SKM-1 (cell line): ENCODE data around the gene SMC4.
"Not testable (repeated sequence)": the region's sequence is repeated elsewhere in the genome, so short reads cannot be mapped to it uniquely, and the experiment has no call there.

Experiments
- DNase-seq: peaks from one replicate; lab custom pipeline; 2025; ENCODE audit not compliant: unreplicated experiment; lab: John Stamatoyannopoulos, UW

The SMC4 gene

DNA sequence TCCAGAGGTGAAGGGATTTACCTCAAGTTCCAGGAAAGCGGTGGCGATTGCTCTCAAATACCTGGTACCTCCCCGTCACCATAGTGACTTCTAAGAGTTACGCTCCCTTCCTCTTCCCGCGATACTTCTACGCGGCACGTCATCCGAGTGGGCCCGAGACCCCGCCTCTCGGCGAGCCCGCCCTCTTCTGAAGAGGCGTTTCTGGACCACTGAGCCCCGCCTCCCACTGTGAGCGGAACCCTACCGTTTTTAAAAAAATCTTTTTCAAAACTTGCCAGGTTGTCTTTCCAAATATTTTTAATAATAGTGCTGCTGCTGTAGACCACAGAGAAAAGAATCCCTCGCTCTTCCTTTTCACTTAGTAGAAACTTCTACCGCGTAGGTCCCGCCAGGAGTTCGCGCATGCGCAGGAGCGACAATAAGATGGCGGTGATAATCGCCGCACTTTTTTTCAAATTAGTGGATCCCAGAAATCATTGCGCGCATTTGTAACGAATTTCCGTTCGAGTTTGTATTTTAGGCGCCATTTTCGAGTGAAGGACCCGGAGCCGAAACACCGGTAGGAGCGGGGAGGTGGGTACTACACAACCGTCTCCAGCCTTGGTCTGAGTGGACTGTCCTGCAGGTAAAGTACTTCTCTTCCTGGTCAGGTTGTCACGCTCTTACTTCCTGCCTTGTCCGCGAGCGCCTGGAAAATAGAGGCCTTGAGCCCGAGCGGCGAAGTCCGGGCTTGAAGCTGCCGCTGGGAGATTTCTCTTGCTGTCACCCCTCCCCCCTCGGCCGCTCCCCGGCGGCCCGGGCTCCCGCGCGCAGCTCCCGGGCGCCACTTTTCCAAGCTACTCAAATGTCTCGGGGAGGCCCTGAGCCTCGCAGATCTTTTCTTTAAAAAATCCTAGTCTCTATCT, at the start of gene SMC4, which contains the start of gene IFT80:
Gene SMC4 (plus strand): TSS at position 526 of the 905 bp plus-strand sequence. CDS start 1,177 bp downstream, outside the sequence.
Gene IFT80 (minus strand): TSS at position 101 of the 905 bp plus-strand sequence. CDS start 14,625 bp downstream, outside the sequence.
- DNase-seq, result peak; percentile 94

DNA sequence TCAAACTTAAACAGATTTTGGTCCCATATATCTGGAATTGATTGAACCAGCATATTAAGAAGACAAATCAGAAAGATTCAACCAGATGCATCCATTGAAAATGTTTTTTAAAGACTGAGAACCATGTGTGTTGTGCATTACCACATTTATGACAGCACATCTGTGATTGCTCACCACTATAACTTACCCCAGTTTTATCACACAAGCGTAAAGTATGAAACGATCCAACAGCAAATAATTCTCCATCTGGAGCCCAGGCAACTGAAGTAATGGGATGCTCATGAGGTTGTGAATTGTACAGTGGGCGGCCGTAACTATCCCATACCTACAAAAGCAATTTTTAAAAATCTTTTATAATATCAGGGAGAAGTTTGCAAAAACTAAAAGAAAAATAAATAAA, 43.6 kb upstream of the SMC4 start:
- DNase-seq, result no peak

DNA sequence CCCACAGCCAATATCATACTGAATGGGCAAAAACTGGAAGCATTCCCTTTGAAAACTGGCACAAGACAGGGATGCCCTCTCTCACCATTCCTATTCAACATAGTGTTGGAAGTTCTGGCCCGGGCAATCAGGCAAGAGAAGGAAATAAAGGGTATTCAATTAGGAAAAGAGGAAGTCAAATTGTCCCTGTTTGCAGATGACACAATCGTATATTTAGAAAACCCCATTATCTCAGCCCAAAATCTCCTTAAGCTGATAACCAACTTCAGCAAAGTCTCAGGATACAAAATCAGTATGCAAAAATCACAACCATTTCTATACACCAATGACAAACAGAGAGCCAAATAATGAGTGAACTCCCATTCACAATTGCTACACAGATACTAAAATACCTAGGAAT, 36.6 kb upstream of the SMC4 start:
- not testable (repeated sequence) for DNase-seq

DNA sequence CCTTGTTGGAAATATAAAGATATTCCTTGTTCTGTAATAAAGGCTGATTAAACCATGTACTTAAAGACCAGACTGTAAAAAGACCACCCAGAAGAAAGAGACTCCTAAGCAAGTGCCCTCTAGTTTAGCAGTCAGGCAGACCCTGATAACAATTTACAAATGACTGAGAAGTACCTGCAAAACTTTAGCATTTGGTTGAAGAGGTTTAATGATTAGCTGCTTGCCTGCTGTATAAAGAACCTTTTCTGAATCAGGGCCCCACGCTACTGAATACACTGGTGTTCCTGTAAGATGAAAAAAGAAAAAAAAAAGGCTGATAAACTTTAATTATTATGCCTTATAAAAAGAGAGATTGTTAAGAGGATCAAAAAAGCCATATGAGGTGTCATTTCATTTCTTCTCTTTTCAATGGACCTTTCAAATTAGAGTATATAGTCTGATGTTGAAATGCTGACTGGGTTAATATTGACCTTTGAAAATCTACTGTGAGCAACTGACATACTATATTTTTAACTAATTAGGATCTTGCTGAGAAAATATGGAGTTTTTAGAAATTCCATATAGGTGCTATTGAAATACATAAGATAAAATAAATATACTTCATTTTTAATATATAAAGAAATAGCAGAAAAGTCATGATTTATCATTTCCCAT, 33.5 kb upstream of the SMC4 start:
- no peak for DNase-seq

DNA sequence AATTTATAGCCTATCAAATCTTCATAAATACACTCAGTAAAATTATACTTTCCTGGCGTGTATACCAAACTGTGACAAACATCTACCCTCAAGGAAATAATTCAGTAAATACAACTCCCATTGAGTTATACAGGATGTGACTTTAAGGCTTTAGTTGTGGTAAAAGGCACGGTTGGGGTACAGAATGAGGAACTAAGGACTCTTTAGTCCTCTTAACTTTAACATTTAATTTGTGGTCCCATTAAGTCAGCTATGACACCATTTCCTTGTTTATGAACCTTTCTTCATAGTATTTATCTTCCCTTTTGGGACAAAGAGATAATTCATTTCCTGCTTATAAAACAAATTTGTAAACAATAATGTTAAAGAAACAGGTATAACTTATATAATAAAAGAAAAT, 30.6 kb upstream of the SMC4 start:
- DNase-seq, result peak; percentile 66

DNA sequence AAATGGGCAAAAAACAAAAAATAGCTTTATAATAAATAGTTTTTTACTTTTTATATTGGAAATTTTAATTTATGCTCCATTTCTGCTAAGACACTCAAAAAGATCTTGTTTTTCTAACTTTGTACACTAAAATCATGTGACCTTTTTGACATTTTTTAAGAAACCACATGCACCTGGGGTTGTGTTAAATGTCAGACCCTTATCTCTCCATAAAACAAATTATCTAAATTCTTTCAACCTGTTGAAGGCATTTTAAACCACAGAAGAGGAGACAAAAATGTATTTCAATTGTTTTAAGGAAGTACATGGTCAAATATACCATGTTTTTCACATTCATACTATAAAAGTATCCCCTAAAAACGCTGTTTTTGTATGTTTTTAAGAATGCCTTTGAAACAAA, 29.7 kb upstream of the SMC4 start:
- DNase-seq, result no peak

DNA sequence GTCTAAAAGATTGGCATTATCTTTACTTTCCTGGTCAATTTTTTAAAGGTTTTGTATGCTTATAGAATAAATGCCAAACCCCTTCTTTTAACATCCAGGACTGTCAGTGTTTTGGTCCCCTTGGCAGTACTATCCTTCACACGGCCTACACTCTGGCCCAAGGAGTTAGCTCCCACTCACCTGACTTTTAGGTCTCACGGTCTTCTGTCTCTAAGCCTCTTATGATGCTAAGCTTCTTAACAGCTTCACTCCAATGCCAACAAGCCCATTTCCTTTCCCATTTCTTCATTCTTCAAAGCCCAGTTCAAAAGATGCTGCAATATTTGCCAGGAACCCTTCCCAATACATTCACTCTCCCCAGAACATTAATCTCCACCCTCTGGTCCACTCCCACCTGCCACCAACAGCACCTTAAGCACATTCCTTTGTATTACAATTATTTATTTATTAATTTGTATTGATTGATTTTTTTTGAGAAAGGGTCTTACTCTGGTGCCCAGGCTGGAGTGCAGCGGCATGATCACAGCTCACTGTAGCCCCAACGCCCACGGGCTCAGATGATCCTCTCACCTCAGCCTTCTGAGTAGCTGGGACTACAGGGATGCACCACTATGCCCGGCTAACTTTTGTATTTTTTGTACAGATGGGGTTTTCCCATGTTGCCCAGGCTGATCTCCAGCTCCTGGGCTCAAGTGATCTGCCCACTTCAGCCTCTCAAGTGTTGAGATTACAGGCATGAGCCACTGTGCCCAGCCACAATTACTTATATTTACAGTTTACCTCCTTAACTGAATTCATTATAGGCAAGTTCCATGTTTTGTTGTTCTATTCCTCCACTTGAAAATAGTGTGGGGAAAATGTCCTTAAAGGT, 28.2 kb upstream of the SMC4 start:
- no peak for DNase-seq

DNA sequence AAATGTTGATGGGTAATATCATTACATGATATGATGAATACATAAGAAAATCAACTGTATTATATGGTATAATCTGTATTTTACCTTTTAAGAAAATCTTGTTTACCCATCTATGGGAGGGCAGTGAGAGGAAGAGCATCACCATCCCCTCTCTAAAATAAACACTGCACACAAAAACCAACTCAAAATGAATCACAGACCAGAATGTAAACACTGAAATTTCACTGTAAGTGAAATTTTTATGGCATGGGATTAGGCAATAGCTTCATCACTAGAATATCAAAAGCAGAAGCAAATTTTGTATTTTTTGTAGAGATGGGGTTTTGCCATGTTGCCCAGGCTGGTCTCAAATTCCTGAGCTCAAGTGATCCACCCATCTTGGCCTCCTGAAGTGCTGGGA, 26.7 kb upstream of the SMC4 start:
- no peak for DNase-seq

DNA sequence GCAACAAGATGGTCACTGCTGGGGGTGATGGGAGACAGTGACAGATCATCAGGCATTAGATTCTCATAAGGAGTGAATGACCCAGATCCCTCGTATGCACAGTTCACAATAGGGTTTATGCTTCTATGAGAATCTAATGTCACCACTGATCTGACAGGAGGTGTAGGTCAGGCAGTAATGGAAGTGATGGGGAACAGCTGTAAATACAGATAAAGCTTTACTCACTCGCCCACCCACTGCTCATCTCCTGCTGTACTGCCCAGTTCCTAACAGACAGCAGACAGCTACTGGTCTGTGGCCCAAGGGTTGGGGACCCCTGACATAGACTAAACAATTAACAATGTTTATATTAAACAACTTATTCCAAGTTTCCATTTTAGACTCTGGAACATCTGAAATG, 25.8 kb upstream of the SMC4 start:
- no peak for DNase-seq

DNA sequence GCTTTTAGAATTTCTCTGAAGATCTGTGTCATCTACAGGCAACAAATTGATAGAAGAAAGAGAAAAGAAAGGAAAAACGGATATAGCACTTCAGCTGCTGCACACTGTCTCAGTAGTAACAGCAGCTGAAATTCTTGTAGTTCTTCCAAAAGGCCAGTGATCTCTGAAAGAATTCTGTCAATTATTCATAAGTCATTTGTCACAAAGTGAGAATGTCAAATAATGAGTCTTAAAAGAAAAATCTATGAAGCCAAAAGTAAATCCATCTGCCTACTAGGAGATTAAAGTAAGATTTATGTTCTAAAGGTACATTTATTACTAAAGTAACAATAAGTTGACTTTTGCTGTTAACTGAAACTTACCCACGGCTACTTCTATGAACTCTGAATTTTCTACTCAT, 25.0 kb upstream of the SMC4 start:
- DNase-seq, result no peak

DNA sequence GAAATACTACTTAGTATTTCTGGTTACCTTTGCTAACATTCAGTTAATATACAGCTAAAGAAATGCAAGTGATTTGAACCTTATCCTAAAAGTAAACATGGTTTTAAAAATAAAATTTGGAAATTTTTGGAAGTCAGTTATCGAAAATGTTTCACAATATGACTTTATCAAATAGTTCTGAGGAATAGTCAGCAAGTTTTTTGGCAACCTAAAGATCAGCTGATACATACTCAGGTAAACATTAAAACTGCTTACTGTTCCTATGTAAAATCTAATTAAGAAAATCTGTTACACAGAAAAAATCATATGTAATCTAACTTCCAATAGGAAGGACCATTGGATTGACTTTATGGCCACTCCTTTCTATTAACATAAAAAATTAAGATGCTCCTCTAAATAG, 24.5 kb upstream of the SMC4 start:
- no peak for DNase-seq

DNA sequence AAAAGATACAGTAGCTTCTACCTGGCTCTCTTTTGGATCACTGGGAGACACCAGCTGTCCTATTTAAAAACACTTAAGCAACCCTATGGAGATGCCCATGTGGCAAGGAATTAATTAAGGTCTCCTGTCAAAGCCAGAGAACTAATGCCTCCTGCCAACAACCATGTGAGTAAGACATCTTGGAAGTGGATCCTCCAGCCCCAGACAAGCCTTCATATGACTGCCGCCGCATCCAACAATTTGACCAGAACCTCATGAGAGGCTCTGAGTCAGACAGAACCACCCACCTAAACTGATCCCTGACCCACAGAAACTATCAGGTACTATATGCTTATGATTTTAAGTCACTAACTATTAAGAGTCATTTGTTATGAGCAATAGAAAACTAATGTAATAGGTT, 22.8 kb upstream of the SMC4 start:
- no peak for DNase-seq

DNA sequence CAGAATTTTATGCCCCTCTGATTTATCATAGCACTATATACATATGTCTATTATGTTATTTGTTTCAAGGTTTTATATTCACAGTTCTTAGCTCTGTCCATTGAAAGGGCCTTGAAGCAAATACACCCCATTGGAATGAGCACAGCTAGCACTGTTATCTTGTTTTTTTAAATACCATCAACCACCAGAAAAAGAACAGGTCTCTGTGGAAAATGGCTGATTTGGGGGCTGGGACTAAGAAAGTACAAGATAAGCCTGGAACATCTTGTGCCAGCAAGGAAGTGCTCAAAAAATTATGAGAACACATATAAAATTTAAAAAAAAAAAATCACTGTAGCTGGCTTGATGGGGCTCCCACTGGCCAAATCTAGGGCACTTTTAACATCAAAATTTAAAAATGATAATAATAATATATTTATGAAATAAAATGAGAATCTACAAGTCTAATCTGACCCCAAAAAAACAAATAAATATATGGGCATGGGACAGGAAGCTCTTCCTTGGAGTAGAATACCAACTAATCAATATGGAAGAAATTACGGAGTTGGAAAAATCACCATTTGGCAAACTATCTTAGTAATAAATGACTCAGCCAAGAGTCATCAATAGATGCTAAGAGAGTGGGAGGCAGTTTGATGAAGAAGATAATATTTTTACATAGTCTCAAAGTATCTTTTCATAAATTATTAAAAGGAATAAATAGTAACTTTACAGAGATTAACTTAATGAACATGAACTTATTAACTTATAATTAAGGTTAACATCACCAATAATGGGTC, 20.9 kb upstream of the SMC4 start:
- no peak for DNase-seq

DNA sequence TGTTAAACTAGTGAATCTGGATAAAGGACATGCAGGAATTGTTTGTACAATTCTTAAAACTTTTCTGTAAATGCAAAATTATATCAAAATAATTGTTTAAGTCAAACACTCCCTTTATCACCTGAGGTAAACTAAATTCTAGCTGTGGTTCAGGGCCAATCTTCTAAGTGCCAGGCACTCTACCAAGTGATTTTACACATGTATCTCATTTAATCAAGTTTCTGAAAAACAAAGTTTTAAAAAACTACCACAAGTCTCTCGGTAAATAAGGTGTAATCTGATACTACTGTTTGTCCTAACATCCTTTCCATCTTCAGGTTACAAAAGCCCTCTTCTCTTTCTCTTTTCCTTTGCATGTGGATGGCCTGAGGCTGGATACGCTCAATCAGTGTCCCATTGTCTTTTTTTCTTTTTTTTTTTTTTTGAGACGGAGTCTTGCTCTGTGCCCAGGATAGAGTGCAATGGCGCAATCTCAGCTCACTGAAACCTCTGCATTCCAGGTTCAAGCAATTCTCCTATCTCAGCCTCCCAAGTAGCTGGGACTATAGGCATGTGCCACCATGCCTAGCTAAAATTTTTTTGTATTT, 19.7 kb upstream of the SMC4 start:
- no peak for DNase-seq

DNA sequence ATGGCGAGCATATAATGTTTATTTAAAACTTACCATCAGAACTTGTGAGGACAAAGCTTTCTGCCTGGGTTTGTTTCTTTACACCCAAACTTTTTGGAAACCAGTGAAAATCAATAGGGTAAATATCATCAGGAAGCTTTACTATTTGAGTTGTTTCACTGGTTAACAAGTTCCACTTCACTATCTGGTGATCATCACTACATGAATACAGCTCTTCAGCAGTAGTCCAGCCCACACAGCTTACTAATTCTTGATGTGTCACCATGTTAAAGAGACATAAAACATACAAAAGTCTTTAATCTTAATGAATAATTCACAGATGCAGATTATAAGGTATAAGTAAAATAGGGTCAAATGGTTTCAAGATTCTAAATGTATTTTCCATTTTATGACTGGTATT, 18.0 kb upstream of the SMC4 start:
- no peak for DNase-seq

DNA sequence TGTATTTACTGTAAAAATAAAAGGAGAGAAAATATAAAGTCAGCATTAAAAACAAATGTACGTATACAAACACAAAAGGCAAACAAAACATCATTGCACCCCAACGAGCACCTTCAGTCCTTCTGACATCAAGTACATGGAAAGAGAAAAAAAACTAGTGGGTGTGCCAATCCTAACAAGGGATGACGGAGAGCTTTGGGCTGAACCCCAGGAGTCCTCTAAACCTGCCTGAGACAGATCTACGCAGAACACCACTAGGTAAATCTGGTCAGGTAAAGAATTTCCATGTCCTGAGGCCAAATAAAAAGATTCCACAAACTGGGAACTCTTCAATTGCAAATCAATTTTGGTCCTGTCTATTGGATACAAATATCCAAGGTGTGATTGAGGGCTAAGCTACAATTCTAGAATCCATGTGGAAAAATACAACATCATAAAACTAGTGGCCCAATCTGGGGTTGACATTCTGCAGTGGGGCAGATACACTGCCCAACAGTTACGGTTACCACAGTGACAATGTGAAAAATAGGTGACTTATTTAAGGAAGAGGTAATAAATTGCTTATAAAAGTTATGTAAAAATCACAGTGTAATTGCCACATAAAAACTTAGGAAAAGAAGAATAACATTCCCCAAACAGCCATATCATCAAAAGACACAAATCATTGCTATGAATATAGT, 14.7 kb upstream of the SMC4 start:
- no peak for DNase-seq

DNA sequence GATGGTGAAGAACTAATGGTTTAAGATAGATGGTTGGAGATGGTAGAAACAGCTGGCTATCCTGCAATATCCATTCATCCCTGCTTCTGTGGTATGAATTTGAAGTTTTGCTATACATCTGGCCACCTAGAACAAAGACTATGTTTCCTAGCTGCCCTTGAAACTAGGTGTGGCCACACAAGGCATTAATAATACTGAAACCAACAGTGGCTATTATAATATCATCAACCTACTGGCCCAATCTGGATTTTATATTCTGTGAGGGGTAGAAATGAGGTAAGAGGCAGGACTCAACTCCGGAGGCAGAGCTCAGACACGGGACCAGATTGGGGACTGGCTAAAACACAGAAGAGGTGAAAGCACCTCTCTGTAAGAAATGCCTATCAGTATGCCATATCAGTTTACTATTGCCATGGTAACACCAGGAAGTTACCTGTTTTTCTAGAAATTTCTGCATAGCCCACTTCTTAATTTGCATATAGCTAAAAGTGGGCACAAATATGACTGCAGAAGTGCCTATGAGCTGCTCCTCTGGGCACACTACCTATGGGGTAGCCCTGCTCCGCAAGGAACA, 8.8 kb upstream of the SMC4 start:
- DNase-seq, result no peak

DNA sequence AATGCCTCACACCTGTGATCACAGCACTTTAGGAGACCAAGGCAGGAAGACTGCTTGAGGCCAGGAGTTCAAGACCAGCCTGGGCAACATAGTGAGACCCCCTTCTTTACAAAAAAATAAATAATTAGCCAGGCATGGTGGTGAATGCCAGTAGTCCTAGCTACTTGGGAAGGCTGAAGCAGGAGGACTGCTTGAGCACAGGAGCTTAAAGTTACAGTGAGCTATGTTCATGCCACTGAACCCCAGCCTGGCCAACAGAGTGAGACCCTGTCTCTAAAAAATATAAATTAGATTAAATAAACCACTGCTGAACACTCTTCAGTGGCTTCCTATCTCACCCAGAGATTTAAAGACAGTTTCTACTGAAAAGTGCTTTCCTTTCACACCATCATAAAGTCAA, 6.7 kb upstream of the SMC4 start:
- no peak for DNase-seq

DNA sequence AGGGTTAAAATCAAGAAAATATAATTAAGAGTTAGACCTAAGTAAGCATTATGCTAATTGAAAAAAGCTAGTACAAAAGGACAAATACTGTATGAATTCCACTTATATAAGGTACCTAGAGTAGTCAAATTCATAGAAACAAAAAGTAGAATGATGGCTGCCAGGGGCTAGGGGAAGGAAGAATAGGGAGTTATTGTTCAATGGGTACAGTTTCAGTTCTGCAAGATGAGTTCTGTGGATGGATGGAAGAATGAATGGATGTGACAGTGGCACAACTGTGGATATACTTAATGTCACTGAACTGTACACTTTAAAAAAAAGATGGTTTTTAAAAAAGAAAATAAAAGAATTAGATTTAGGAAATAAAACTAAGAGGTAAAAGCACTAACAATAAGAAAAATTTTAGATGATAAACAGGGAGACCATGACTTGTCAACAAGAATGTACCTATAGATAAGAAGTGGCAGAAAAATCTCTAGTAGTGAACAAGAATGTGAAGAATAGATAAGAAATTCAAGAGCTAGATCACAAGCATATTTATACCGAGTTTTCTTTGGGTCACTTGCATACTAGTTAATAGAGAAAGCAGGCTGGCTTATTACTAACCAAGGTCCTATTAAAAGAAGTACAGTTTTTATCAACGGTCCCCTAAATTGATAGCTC, 6.0 kb upstream of the SMC4 start:
- no peak for DNase-seq
